Stimulated activated CD4-positive, alpha-beta T cell treated with anti-CD3 and anti-CD28 coated beads, Interleukin-4, amount 100 ng/mL, for 24 hours (primary cell): Measurements from ENCODE around the gene LANCL1.

ENCODE experiments used
- DNase-seq: peaks from one replicate; pipeline ENCODE4 v3.0.0-alpha.2; 2020

LANCL1 gene, protein sequence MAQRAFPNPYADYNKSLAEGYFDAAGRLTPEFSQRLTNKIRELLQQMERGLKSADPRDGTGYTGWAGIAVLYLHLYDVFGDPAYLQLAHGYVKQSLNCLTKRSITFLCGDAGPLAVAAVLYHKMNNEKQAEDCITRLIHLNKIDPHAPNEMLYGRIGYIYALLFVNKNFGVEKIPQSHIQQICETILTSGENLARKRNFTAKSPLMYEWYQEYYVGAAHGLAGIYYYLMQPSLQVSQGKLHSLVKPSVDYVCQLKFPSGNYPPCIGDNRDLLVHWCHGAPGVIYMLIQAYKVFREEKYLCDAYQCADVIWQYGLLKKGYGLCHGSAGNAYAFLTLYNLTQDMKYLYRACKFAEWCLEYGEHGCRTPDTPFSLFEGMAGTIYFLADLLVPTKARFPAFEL

DNA sequence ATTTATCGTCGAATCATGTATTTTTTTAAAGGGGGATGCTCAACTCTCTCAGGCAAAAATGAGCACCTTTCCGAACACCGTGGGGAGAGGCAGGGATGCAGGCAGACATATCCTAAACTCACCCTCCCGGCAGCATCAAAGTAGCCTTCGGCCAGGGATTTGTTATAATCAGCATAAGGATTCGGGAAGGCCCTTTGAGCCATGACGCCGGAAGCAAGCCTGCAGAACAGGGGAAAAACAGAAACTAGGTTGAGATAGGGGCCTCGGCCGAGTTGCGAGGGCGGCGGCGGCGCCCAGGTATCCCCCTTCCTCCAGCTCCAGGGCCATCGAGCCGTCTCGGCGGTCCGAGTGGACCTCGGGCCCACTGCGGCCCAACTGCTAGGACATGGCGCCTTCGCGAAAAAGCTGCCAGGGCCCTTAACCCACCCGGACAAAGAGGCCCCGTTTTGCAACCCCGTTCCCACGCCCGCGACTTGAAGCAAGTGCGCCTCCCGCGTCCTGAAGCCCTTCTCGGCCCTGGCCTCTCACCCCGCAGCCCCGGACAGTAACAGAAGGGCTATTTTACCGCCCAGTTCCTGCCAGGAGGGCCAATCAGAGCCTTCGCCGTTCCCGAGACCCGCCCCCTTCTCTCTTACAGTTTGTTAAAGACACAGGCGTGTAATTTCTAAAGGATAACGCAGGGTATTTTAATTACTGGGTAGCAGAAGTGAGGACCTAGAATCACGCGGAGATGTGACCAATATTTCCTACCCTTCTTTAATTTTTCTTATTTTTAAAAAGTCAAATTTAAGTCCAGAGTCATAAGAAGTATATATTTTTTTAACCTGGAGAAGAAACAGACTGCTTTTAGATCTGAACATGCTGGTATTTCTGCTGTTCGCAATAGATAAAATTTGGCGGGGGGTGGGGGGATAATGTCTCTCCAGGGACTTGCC lies at the start of gene LANCL1:
LANCL1 (minus strand) TSS at position 566 of the 935 bp plus-strand sequence; CDS start at position 203, 363 bp downstream.
- DNase-seq = peak; percentile 87

DNA sequence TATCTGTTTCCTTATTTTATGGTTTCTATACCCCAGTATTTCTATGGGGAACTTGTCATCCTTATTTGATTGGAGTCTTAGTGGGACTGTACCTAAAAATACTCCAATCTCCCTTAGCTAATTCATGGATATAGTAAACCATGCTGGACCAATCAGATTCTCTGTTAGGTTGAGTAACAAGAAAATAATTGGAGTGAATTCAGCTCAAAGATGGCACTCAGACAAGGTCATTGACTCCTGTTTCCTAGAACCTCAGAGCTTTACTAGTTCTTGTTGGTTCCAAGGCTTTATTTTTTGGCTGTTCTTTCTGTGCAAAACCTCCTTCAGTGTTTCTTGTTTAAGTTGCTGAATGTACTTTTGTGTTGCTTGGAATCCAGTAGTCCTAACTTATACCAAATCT lies 48.0 kb upstream of the LANCL1 start:
- no peak for DNase-seq

DNA sequence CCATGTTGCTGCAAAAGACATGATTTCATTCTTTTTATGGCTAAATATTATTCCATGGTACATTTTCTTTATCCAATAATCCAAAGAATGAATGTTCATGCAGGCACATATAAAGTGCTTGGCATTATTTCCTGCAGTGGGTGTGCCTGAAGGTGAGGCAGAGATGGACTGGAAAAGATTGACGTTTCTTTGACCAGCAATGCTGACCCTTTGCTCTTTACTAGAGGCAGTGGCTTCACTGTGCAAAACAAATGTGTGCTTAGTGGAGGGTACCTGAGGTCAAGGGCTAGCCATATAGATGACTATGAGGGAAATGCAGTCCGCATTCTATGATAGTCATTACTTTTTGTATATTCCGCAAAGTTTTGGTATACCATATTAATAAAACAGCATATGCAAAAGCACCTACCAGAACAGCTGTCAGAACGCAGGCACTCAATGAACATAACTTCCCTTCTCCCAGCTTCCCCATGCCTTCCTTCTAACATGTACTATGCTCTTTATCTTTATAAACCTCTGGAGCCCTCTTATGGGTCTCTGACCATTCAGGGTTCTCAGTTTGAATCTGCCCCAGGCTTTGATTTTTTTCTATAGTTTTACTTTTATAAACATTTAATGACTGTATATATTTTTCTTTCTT lies 47.2 kb upstream of the LANCL1 start:
- DNase-seq = no peak

DNA sequence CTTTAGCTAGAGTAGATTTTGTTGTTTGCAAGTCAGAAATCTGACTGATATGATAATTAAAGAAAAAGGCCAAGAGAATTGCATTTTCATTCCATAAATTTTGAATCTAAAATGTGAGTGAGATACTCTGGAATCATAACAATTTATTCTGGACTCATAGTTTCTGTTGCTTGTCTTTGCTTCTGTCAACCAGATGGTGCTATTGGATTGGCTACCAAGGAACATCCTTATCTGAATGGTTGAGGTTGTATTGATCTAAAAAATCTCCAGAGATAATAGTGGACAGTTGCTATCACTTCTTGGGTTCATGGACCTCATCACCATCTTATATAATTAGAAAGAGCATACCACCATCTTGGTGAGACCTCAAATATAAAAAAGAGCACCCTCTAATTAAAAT lies 45.8 kb upstream of the LANCL1 start:
- DNase-seq = no peak

DNA sequence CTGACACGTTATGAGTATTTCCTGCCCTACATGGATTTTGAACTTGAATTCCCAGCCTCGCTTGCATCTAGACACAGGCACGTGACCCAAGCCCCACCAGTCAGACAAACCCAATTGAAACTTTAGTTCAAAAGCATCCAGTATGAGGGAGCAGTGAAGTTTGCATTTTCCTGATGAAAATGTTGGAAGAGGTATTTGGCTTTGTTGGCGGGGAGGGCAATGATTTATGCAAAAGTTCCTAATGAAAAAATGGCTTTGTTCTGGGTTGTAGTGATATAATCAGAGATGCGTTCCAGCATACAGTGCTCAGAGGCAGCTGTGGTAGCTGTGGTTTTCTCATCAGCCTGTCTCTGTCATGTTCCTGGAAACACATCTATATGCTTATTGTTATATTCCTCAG lies 43.0 kb upstream of the LANCL1 start:
- DNase-seq = no peak

DNA sequence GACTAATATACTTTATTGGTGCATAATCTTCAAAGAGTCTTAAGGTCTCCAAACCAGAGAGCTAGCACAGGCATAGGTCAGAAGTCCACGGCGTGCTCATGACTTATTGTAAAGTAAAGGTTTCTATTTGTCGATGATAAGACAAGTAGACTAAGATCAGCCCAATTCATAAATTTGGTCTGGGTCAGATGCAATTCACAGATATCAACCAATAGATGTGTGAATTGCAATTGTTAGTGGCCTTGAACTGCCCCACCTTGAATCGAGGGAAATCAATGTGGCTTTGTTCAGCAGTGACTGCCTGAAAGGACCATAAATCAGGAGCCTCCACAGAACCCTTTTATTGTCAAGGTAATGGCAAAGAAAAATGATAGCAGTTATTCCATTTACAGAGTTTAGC lies 40.7 kb upstream of the LANCL1 start:
- no peak for DNase-seq

DNA sequence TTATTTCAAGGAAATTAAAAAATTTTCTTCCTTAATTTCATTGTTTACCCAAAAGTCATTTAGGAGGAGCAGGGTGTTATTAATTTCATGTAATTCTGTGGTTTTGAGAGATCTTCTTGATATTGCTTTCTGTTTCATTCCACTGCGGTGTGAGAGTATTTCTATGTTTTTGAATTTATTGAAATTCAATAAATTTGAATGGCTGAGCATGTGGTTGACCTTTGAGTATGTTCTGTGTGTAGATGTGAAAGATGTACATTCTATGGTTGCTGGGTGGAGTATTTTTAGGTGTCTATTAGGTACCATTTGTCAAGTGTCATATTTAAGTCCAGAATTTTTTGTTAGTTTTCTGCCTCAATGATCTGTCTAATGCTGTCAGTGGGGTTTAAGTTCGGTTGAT lies 39.4 kb upstream of the LANCL1 start:
- no peak for DNase-seq

DNA sequence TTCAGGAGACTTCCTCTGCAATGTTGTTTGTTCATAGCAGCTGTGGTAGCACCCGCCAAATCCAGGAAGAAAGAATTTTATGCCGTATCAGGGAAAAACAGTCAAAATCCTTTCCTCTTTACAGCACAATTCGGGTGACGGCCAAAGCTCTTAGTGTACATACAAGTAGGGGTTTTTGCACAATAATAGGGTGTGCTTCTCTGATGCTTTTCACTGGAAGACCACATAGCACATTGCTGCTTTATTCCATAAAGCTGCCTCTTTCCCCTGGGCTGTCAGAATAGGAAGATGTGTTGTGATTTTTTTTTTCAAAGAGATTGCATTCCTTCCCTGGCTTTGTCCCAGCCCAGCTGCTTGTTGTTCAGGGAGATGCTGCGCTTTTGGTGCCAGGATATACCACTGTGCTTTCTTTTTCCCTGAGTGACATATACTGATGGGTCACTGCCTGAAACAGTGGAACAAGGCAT lies 27.2 kb upstream of the LANCL1 start:
- no peak for DNase-seq

DNA sequence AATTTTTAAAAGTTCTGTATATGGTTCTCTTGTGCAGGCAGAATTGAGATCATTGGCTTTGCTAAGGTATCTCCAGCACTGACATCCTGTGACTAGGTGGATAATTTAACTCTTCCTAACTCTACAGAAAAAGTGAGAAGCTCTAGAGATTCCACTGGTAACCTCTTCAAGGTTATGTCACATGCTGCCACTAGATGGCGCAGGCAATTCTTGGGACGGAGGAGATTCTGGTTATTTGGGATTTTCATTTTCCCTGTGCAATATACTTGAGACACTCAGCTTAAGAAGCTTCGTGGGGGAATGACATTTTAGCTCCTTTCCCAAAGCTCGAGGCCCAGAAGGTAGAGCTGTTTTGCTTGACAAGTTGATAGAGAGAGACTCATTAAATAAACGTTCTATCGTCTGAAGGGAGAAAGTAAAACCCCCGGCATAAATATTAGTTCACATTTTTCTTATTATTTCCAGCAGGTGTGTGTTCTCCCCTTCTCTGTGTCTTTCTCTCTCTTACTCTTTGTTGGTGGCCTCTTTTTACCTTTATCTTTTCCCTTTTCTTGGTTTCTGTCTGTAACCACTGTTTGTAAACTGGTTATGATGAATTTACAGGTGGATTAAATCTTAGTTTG lies 26.6 kb upstream of the LANCL1 start:
- DNase-seq = peak; percentile 21

DNA sequence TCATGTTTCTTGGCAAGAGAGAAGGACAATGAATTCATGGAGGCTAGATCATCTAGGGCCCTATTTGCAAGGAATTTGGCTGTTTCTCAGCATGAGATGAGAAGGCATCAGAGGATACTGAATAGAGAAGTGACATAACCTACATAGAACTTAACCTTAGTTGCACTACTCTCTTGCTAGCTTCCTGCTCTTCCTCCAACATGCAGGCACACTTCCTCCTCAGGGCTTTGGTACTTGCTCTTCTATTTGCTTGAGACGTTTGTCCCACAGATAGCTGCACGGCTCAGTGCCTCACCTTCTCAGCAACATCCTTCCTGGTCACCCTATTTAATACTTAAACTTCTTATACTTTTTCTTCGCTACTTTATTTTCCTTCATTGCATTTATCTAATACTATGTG lies 20.0 kb upstream of the LANCL1 start:
- DNase-seq = no peak

DNA sequence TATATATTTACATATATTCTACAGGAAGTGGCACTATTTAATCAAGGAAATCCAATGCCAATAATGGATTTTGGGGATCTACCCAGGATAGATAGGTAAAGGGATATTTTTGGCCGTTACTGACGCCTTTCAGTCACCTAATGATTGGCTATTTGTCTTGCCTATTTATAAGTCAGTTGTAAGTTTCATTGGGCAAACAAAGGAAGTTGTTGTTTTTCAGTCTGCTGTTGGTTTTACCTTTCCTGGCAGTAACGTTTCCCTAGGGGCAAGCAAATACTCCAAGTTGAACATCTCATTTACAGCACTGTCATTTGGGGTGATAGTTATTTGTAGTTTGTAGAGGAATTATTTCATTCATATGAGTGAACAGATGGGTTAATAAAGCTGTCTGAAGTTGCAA lies 17.0 kb upstream of the LANCL1 start:
- no peak for DNase-seq

DNA sequence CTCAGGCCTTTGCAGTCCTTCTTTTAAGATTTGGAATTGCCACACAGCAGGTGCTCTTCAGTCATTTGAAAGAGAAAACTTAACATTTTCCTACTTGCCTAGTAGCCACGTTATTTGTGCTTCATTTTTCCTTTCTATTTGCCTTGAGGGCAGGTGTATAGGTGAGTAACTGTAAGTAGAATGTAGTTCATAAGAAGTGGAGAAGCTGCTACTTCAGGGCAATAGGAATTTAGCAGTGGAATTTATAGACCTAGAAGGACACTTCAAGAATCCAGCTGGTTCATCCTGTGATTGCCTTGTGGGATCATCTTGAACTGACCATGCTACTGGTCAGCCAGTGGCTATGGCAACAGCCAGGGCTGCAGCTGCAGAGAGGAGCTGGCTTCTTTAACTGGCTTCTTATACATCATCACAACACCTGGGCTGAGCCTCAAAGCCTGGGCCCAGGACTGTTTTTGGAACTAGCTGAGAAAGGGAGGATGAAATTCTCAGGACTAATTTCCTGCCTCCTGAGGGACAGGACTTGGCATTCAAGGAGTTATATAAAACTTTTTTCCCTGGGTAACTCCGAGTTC lies 5.1 kb upstream of the LANCL1 start:
- no peak for DNase-seq

DNA sequence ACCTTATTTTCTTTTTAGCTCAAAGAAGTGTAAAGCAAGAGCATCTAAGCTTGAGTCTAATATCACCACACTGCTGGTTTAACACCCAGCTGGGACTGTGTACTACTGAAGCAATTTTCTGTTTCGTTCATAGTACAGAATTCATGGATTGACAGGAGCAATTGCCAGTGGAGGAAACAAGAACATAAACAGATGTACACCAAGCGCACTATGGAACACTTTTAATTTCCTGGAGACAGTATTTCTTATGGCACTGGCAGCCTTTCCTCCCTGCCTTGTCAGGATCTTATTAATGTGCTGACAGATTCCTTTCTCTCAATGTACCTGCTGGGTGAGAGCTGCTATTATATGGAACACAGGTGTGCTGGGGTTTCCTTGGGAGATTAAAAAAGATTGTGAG lies 4.2 kb upstream of the LANCL1 start:
- DNase-seq = no peak

DNA sequence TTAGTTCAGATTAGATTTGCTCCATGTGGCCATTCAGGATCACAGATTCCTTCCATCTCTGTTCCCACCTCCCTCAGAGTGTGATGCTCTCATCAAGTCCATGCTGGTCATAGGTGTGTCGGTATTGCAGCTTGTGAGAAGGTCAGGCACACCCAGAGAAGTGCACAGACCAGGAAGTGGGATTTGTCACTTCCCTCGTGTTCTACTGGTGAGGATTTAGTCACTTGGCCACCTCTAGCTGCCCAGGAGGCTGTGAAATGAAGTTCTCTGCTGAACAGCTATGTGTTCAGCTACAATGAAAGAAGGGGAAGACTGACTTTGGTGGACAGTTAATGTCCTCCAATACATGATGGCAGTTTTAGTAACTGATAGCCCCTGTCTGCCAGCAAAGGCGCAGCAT lies 3.5 kb upstream of the LANCL1 start:
- no peak for DNase-seq

DNA sequence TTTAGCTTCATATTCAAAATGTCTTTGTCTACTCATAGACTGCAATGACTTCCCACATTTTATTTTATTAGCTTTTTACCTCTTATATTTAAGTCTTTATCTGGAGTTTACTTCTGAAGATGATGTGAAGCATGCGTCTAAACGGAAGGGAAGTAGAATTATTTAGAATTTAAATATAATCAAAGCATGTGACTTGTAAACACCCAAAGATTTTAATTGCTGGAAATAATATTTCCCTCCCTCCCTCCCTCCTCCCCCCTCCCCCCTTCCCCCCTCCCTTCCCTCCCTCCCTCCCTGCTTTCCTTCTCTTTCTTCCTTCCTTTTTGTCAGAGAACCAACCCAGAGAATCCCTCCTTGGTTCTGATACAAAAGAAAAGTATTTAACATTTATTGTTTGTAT lies 2.1 kb upstream of the LANCL1 start:
- DNase-seq = no peak

DNA sequence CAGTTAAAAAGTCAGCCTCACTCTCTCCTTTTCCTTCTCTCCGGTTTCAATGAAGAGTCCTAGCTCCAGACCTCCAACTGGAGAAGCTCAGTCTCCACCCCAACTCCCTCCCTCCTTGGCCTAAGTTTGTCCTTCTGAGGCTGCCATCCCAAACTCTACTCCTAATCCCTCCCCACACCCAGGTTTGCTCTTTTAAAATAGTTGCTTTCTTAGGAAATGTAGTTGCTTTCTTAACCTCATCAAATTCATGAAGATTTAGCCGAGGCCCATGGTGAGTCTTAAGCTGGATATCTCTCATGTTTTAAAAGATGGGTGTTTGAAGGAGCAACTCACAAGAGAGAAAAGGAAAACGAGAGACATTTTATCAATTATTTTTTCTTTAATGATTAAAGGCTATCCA lies 937 bp upstream of the LANCL1 start:
- DNase-seq = peak; percentile 16

DNA sequence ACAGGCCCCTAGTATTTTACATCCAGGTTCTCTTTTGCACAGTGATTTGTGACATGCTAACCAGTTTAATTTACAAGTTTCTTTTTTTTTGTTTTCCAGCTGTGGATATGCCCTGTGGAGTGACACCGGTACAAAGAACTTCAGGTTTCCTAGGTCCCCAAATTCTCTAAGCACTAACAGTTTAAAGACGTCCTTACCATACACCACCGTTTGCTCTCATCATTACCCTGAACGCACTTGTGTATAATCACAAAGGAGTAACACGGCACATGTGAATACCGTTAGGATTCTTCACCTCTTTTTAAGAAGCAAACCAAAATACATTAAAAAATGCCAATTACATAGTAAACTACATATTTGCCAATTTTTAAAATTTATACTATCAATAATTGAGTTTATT lies 853 bp downstream of the LANCL1 start:
- no peak for DNase-seq

DNA sequence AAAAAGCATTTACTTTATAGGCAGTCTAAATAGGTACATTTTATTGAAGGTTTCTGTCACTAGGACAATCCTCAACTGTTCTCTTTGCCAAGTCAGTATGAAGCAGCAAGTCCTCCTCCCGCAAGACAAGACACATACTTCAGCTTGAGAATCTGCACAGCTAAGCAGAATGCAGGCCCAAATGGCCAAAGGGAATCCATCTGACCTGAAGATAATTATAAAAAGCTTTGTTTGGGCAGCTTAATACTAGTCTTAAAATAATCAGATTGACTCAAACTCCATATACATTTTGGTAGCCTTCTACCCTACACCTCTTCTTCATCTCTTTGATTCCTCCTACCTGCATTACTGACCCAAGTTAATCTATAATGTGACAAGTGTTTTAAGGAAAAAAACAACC lies 1.8 kb downstream of the LANCL1 start:
- no peak for DNase-seq

DNA sequence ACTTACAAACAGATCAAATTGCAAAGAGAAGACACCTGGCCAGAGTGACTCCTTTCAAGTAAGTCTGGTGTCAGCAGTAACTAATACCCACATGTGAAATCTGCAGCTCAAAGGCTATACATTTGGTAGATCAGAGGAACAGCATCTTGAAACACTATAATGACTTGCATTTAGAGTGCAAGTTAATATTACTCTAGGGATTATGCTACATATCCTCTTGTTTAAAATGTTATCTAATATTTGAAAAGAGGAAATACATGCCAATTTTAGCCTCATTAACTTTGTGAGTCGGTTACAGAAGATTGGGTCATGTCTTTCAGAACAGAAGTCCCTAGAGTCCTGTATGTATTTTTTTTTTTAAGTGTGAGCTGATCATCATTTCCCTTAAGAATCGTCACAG lies 15.2 kb downstream of the LANCL1 start:
- no peak for DNase-seq

DNA sequence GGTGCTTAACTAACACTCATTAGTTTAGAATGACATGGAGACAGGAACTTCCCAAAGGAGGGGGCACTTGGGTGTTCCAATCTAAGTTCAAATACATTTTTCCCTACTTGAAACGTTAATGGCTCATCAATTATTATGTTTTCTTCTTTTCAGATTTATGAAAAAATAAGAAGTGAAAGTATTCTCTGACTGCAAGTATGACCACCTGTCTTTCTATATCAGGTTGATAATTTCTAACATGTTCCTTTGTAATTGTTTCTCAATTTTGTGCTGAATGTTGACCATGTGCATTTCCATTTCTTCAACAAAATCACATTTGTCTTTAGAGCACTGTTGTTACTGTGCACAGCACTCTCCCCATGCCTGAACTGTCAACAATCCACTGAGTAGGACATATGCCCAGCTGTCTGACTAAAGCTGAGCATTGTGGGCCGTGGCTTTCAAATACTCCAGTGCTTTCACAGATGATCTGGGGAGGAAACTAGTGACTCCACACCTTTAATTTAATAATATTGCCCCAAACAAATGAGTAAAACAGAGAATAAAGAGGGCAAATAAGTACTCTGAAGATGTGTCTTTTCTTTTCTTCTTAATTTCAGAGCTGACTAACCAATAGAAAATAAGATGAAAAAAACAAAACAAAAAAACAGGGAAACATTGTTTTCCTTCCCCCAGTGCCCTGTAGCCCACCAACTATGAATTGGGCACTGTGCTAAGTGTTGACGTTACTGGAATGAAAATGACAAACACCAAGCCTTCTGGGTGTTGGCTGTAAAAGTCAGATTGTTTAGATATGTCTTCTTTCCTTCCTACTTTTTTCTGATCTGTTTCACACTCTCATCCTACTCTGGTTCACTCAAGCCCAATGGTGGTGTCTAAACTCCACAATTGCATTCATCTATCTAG lies 16.0 kb downstream of the LANCL1 start:
- DNase-seq = no peak

DNA sequence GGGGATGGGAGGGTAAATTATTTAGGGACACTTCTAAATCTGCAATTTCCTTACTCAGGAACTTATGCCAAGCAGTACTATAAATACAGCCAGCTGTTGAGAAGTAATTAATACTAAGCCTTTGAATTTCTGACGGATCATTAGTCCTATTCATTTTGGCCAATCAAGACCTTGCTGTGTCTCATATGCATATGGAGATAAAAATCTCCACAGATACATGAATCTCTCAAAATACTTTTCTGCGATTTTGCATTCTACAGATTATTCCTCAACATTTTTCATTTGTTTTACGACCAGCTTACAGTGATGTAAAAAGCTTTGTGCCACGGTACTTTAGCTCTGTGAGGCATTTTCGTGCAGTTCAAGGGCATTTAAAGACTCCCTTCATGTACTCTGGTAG lies 16.7 kb downstream of the LANCL1 start:
- DNase-seq = no peak

DNA sequence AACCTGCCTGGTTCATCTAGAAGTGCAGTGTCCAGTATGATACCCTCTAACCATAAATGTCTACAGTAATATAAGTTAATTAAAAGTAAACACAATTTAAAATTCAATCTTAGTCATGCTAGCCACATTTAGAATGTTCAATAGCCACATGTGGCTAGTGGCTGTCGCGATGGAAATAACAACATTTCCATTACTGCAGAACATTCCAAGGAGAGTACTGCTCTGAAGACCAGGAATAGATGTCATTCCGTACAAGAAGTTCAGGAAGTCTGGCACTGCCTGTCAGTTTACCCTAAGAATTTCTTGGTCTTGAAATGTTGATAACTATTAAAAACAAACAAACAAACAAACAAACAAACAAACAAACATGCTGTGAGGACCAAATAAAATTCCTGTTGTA lies 17.2 kb downstream of the LANCL1 start:
- DNase-seq = no peak
